Measurements from ENCODE around the gene CRB2. TPM values are rescaled to one million over a fixed set of nuclear protein-coding genes. Genes with fewer than 3 reads are reported as not detected.
A peak's percentile ranks its signal among the peaks of the same experiment; 100 is the strongest.
"Not testable (repeated sequence)": the region's sequence is repeated elsewhere in the genome, so short reads cannot be mapped to it uniquely, and the experiment has no call there.

The CRB2 gene
- total and polyA plus RNA-seq, 3 experiments from 2014 or later, result 0.05 TPM; not detected in 2

- Histone ChIP-seq H3K4me1 (ENCODE audit: insufficient read depth, low read length) (no peaks in the 10 kb centered on the region), H3K4me3 (ENCODE audit: low read length) (no peak overlapping the region), H3K9me3 (ENCODE audit: low read length) (no peaks in the 10 kb centered on the region), H3K27ac (ENCODE audit: low read depth, low read length) (no peak overlapping the region), H3K36me3 (ENCODE audit: insufficient read depth, low read length) (no peaks in the 10 kb centered on the region), H3K27me3 (ENCODE audit: insufficient read depth, low read length, poor library complexity, severe bottlenecking) (no peaks in the 10 kb centered on the region)
- ChIA-PET POLR2A (no interaction called here), CTCF (no interaction called here)
- DNase-seq, result no peak
- Mint-ChIP-seq H3K9me3 (no peaks in the 10 kb centered on the region), H3K27me3 (no peaks in the 10 kb centered on the region), H3K4me1 (no peaks in the 10 kb centered on the region), H3K4me3 (no peak overlapping the region), H3K27ac (no peak overlapping the region), H3K36me3 (peaks cover 0 to 1% (median 1%) of the 10 kb centered on the region in 3 donors)
Observed at GRCh38 chr9:123397975-123398374, 42.0 kb downstream of the CRB2 start.

- H3K4me3 ChIP-seq (ENCODE audit: low read length); CTCF ChIA-PET; H3K4me1 ChIP-seq (ENCODE audit: insufficient read depth, low read length); H3K36me3 ChIP-seq (ENCODE audit: insufficient read depth, low read length); H3K27ac ChIP-seq (ENCODE audit: low read depth, low read length); H3K27ac Mint-ChIP-seq; H3K4me1 Mint-ChIP-seq; H3K4me3 Mint-ChIP-seq; H3K9me3 ChIP-seq (ENCODE audit: low read length); H3K27me3 Mint-ChIP-seq; DNase-seq; H3K36me3 Mint-ChIP-seq; POLR2A ChIA-PET; H3K27me3 ChIP-seq (ENCODE audit: insufficient read depth, low read length, poor library complexity, severe bottlenecking); H3K9me3 Mint-ChIP-seq: not testable (repeated sequence)
Observed at GRCh38 chr9:123398938-123399337, 42.9 kb downstream of the CRB2 start.

- CTCF ChIA-PET, result no interaction called here
- POLR2A ChIA-PET, result no interaction called here
- H3K4me3 Mint-ChIP-seq, result no peak overlapping the region
Observed at GRCh38 chr9:123399803-123400378, 43.9 kb downstream of the CRB2 start.

GRCh38 chr9:123400926-123401503 is 45.0 kb downstream of the CRB2 start:
- H3K36me3 Mint-ChIP-seq, result peaks cover 0 to 1% (median 1%) of the 10 kb centered on the region in 3 donors
- no peak overlapping the region for H3K27ac ChIP-seq (ENCODE audit: low read depth, low read length)
- DNase-seq, result no peak
- H3K27me3 ChIP-seq (ENCODE audit: insufficient read depth, low read length, poor library complexity, severe bottlenecking), result no peaks in the 10 kb centered on the region
- no peaks in the 10 kb centered on the region for H3K9me3 Mint-ChIP-seq
- no peaks in the 10 kb centered on the region for H3K27me3 Mint-ChIP-seq
- no peaks in the 10 kb centered on the region for H3K9me3 ChIP-seq (ENCODE audit: low read length)
- H3K27ac Mint-ChIP-seq, result no peak overlapping the region
- CTCF ChIA-PET, result no interaction called here
- no peaks in the 10 kb centered on the region for H3K4me1 ChIP-seq (ENCODE audit: insufficient read depth, low read length)
- H3K4me3 ChIP-seq (ENCODE audit: low read length), result no peak overlapping the region
- H3K4me3 Mint-ChIP-seq, result no peak overlapping the region
- no peaks in the 10 kb centered on the region for H3K36me3 ChIP-seq (ENCODE audit: insufficient read depth, low read length)
- POLR2A ChIA-PET, result no interaction called here
- no peaks in the 10 kb centered on the region for H3K4me1 Mint-ChIP-seq

More at GRCh38 chr9:123399803-123400378, 43.9 kb downstream of the CRB2 start:
- DNase-seq, result no peak
- no peaks in the 10 kb centered on the region for H3K4me1 ChIP-seq (ENCODE audit: insufficient read depth, low read length)
- no peaks in the 10 kb centered on the region for H3K27me3 ChIP-seq (ENCODE audit: insufficient read depth, low read length, poor library complexity, severe bottlenecking)
- Mint-ChIP-seq H3K27me3 (no peaks in the 10 kb centered on the region), H3K9me3 (no peaks in the 10 kb centered on the region), H3K4me1 (no peaks in the 10 kb centered on the region), H3K27ac (no peak overlapping the region), H3K36me3 (peaks cover 0 to 1% (median 1%) of the 10 kb centered on the region in 3 donors)
- no peaks in the 10 kb centered on the region for H3K9me3 ChIP-seq (ENCODE audit: low read length)
- no peaks in the 10 kb centered on the region for H3K36me3 ChIP-seq (ENCODE audit: insufficient read depth, low read length)
- H3K4me3 ChIP-seq (ENCODE audit: low read length), result no peak overlapping the region
- H3K27ac ChIP-seq (ENCODE audit: low read depth, low read length), result no peak overlapping the region

- no peaks in the 10 kb centered on the region for H3K4me1 ChIP-seq (ENCODE audit: insufficient read depth, low read length)
- no peak overlapping the region for H3K4me3 Mint-ChIP-seq
- H3K9me3 ChIP-seq (ENCODE audit: low read length), result no peaks in the 10 kb centered on the region
- H3K9me3 Mint-ChIP-seq, result no peaks in the 10 kb centered on the region
- no peak overlapping the region for H3K27ac ChIP-seq (ENCODE audit: low read depth, low read length)
- no peak overlapping the region for H3K4me3 ChIP-seq (ENCODE audit: low read length)
- ChIA-PET POLR2A (no interaction called here), CTCF (no interaction called here)
- no peak overlapping the region for H3K27ac Mint-ChIP-seq
- H3K36me3 Mint-ChIP-seq, result peaks cover 0 to 1% (median 1%) of the 10 kb centered on the region in 3 donors
- no peaks in the 10 kb centered on the region for H3K27me3 Mint-ChIP-seq
- no peaks in the 10 kb centered on the region for H3K27me3 ChIP-seq (ENCODE audit: insufficient read depth, low read length, poor library complexity, severe bottlenecking)
- no peaks in the 10 kb centered on the region for H3K36me3 ChIP-seq (ENCODE audit: insufficient read depth, low read length)
- peaks cover 0 to 6% (median 4%) of the 10 kb centered on the region in 3 donors for H3K4me1 Mint-ChIP-seq
- DNase-seq, result no peak
Observed at GRCh38 chr9:123401879-123402513, 46.0 kb downstream of the CRB2 start.

GRCh38 chr9:123402981-123403509 is 47.0 kb downstream of the CRB2 start:
- no peaks in the 10 kb centered on the region for H3K27me3 Mint-ChIP-seq
- DNase-seq, result no peak
- CTCF ChIA-PET, result no interaction called here
- H3K4me1 ChIP-seq (ENCODE audit: insufficient read depth, low read length), result no peaks in the 10 kb centered on the region
- no peaks in the 10 kb centered on the region for H3K9me3 ChIP-seq (ENCODE audit: low read length)
- H3K4me3 ChIP-seq (ENCODE audit: low read length), result no peak overlapping the region
- no peak overlapping the region for H3K27ac ChIP-seq (ENCODE audit: low read depth, low read length)
- no peaks in the 10 kb centered on the region for H3K36me3 ChIP-seq (ENCODE audit: insufficient read depth, low read length)
- H3K27ac Mint-ChIP-seq, result peak overlapping the region in 1 of 8 donors; percentile 68
- H3K36me3 Mint-ChIP-seq, result peaks cover 0 to 1% (median 1%) of the 10 kb centered on the region in 3 donors
- no peaks in the 10 kb centered on the region for H3K9me3 Mint-ChIP-seq
- no peak overlapping the region for H3K4me3 Mint-ChIP-seq
- no peaks in the 10 kb centered on the region for H3K27me3 ChIP-seq (ENCODE audit: insufficient read depth, low read length, poor library complexity, severe bottlenecking)
- POLR2A ChIA-PET, result no interaction called here
- peaks cover 0 to 6% (median 4%) of the 10 kb centered on the region in 3 donors for H3K4me1 Mint-ChIP-seq

GRCh38 chr9:123406016-123406415 is 50.0 kb downstream of the CRB2 start:
- CTCF ChIA-PET, result no interaction called here

GRCh38 chr9:123406691-123407216 is 50.8 kb downstream of the CRB2 start:
- H3K4me3 ChIP-seq (ENCODE audit: low read length), result no peak overlapping the region
- ChIA-PET POLR2A (no interaction called here), CTCF (interaction anchor here (1.1 kb wide), 1 partner anchor 20 kb away, joined by 3 read pairs; no protein-coding TSS in a partner anchor)
- H3K27ac ChIP-seq (ENCODE audit: low read depth, low read length), result no peak overlapping the region
- no peaks in the 10 kb centered on the region for H3K27me3 ChIP-seq (ENCODE audit: insufficient read depth, low read length, poor library complexity, severe bottlenecking)
- no peaks in the 10 kb centered on the region for H3K4me1 ChIP-seq (ENCODE audit: insufficient read depth, low read length)
- H3K9me3 ChIP-seq (ENCODE audit: low read length), result no peaks in the 10 kb centered on the region
- Mint-ChIP-seq H3K27ac (no peak overlapping the region), H3K4me3 (no peak overlapping the region), H3K4me1 (peaks cover 0 to 6% (median 4%) of the 10 kb centered on the region in 3 donors), H3K27me3 (peaks cover 0 to 2% of the 10 kb centered on the region in 2 donors), H3K36me3 (peaks cover 0 to 1% (median 1%) of the 10 kb centered on the region in 3 donors), H3K9me3 (no peaks in the 10 kb centered on the region)
- H3K36me3 ChIP-seq (ENCODE audit: insufficient read depth, low read length), result no peaks in the 10 kb centered on the region
- DNase-seq, result no peak

More at GRCh38 chr9:123406016-123406415, 50.0 kb downstream of the CRB2 start:
- H3K4me1 Mint-ChIP-seq, result peaks cover 0 to 6% (median 4%) of the 10 kb centered on the region in 3 donors
- no peaks in the 10 kb centered on the region for H3K9me3 ChIP-seq (ENCODE audit: low read length)
- H3K27me3 Mint-ChIP-seq, result peaks cover 0 to 2% of the 10 kb centered on the region in 2 donors
- no peak overlapping the region for H3K4me3 Mint-ChIP-seq
- peaks cover 0 to 1% (median 1%) of the 10 kb centered on the region in 3 donors for H3K36me3 Mint-ChIP-seq
- H3K27ac ChIP-seq (ENCODE audit: low read depth, low read length), result no peak overlapping the region
- H3K36me3 ChIP-seq (ENCODE audit: insufficient read depth, low read length), result no peaks in the 10 kb centered on the region
- POLR2A ChIA-PET, result no interaction called here
- no peaks in the 10 kb centered on the region for H3K9me3 Mint-ChIP-seq
- H3K4me3 ChIP-seq (ENCODE audit: low read length), result no peak overlapping the region
- DNase-seq, result peak in 1 of 5 donors; percentile 16
- peak overlapping the region in 2 of 8 donors; percentile 22 to 76 for H3K27ac Mint-ChIP-seq
- no peaks in the 10 kb centered on the region for H3K27me3 ChIP-seq (ENCODE audit: insufficient read depth, low read length, poor library complexity, severe bottlenecking)
- H3K4me1 ChIP-seq (ENCODE audit: insufficient read depth, low read length), result no peaks in the 10 kb centered on the region
